Progenitor cell of endocrine pancreas (in vitro differentiated cells): ENCODE results near the gene TLK2. TPM values are rescaled to one million over a fixed set of nuclear protein-coding genes. Genes with fewer than 3 reads are reported as not detected.

ENCODE experiments used
- DNase-seq: peaks from one replicate; pipeline ENCODE4 v3.0.0; 2021; ENCODE audit warnings: low spot score; ENCODE audit not compliant: unreplicated experiment
- H3K27ac Mint-ChIP-seq: 2 replicates; pipeline ENCODE4 v1.8.0; 2021; ENCODE audit warnings: mild to moderate bottlenecking, moderate library complexity, mixed read lengths
- H3K27me3 Mint-ChIP-seq: 2 replicates; pipeline ENCODE4 v1.8.0; 2021; ENCODE audit warnings: mixed read lengths
- H3K36me3 Mint-ChIP-seq: 2 replicates; pipeline ENCODE4 v1.8.0; 2022; ENCODE audit warnings: mixed read lengths; ENCODE audit not compliant: insufficient read depth
- H3K4me1 Mint-ChIP-seq: 2 replicates; pipeline ENCODE4 v1.8.0; 2021; ENCODE audit warnings: low read depth, mixed read lengths
- H3K4me3 Mint-ChIP-seq: 2 replicates; pipeline ENCODE4 v1.8.0; 2021; ENCODE audit warnings: low read depth, mild to moderate bottlenecking, moderate library complexity, mixed read lengths
- H3K9me3 Mint-ChIP-seq: 2 replicates; pipeline ENCODE4 v1.8.0; 2021; ENCODE audit warnings: low read depth, mixed read lengths
- CTCF ChIP-seq: fragments of 200-600 bp; sonication (generic); IDR thresholded peaks from one replicate; pipeline ENCODE4 v1.5.0; 2021; ENCODE audit warnings: antibody characterized with exemption, mild to moderate bottlenecking; ENCODE audit not compliant: unreplicated experiment
- total RNA-seq: library from RNA; stranded (reverse); gene quantifications from 2 replicates; pipeline ENCODE4 v1.2.1, GENCODE V29; 2021

The TLK2 gene
- total RNA-seq, 1 donor from 2014 or later, result 70.1 TPM

- peaks cover 7% of the 10 kb centered on the region for H3K4me1 Mint-ChIP-seq
- H3K4me3 Mint-ChIP-seq, result no peak overlapping the region
- no peak for TF ChIP-seq CTCF
- peaks cover 2% of the 10 kb centered on the region for H3K9me3 Mint-ChIP-seq
- H3K36me3 Mint-ChIP-seq, result no peaks in the 10 kb centered on the region
- DNase-seq, result no peak
- peaks cover 11% of the 10 kb centered on the region for H3K27me3 Mint-ChIP-seq
- H3K27ac Mint-ChIP-seq, result no peak overlapping the region
Observed at GRCh38 chr17:62655656-62656055, 177.0 kb downstream of the TLK2 start.

GRCh38 chr17:62656446-62656845 lies 177.8 kb downstream of the TLK2 start:
- H3K4me3 Mint-ChIP-seq, result no peak overlapping the region
- H3K9me3 Mint-ChIP-seq, result peaks cover 7% of the 10 kb centered on the region
- H3K4me1 Mint-ChIP-seq, result peaks cover 7% of the 10 kb centered on the region

GRCh38 chr17:62657145-62657665 lies 178.6 kb downstream of the TLK2 start:
- Mint-ChIP-seq H3K9me3 (peaks cover 7% of the 10 kb centered on the region), H3K36me3 (no peaks in the 10 kb centered on the region), H3K4me3 (no peak overlapping the region), H3K4me1 (peaks cover 4% of the 10 kb centered on the region), H3K27ac (no peak overlapping the region), H3K27me3 (peaks cover 4% of the 10 kb centered on the region)
- no peak for DNase-seq
- no peak for TF ChIP-seq CTCF

More at GRCh38 chr17:62656446-62656845, 177.8 kb downstream of the TLK2 start:
- no peak overlapping the region for H3K27ac Mint-ChIP-seq
- DNase-seq, result no peak
- no peak for TF ChIP-seq CTCF
- no peaks in the 10 kb centered on the region for H3K36me3 Mint-ChIP-seq
- H3K27me3 Mint-ChIP-seq, result peaks cover 11% of the 10 kb centered on the region

GRCh38 chr17:62657690-62658089 lies 179.1 kb downstream of the TLK2 start:
- H3K27ac Mint-ChIP-seq, result no peak overlapping the region
- H3K4me3 Mint-ChIP-seq, result no peak overlapping the region
- H3K9me3 Mint-ChIP-seq, result peaks cover 7% of the 10 kb centered on the region
- H3K27me3 Mint-ChIP-seq, result peaks cover 4% of the 10 kb centered on the region
- DNase-seq, result no peak
- H3K36me3 Mint-ChIP-seq, result no peaks in the 10 kb centered on the region
- peaks cover 4% of the 10 kb centered on the region for H3K4me1 Mint-ChIP-seq
- TF ChIP-seq CTCF, result no peak

- no peaks in the 10 kb centered on the region for H3K36me3 Mint-ChIP-seq
- no peak for DNase-seq
- TF ChIP-seq CTCF, result no peak
- peaks cover 4% of the 10 kb centered on the region for H3K4me1 Mint-ChIP-seq
- H3K9me3 Mint-ChIP-seq, result peaks cover 7% of the 10 kb centered on the region
- no peak overlapping the region for H3K4me3 Mint-ChIP-seq
- H3K27me3 Mint-ChIP-seq, result peaks cover 4% of the 10 kb centered on the region
- H3K27ac Mint-ChIP-seq, result no peak overlapping the region
Observed at GRCh38 chr17:62658136-62658920, 179.7 kb downstream of the TLK2 start.
